Measurements from ENCODE around the gene FOXN3. TPM values are rescaled to one million over a fixed set of nuclear protein-coding genes. Genes with fewer than 3 reads are reported as not detected.

FOXN3 gene
- total RNA-seq, 2 experiments from 2014 or later = 124 to 127 TPM

DNA sequence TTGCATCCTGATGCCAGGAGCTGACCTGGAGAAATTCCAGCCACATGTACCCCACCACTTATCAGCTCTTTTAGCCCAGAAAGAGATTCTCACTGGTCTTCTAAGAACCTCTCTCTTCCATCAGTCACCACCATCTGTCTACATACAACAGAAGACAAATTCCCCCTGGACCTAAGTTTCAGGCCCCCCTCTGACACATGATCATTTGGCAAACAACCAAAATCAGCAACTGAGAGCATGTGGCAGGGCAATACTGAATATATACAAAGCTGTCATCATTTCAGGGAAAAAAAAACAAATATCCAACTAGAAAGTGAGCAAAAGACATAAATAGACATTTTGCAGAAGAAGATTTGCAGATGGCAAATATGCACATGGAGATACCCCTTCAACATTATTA lies 180.2 kb downstream of the FOXN3 start:
- Mint-ChIP-seq H3K27ac (no peak overlapping the region), H3K27me3 (no peaks in the 10 kb centered on the region), H3K4me3 (no peak overlapping the region), H3K9me3 (no peaks in the 10 kb centered on the region), H3K36me3 (ENCODE audit: low read depth) (peaks cover 24% of the 10 kb centered on the region), H3K4me1 (ENCODE audit: low read depth) (peaks cover 68% of the 10 kb centered on the region)
- Histone ChIP-seq H3K4me1 (ENCODE audit: insufficient read depth, low read length) (peaks cover 15% of the 10 kb centered on the region), H3K27ac (ENCODE audit: low read depth in 1 of 2, low read length in 2 of 2) (no peak overlapping the region), H3K27me3 (ENCODE audit: control insufficient read depth in 1 of 2, insufficient read depth in 2 of 2, low read length in 2 of 2) (no peaks in the 10 kb centered on the region), H3K9me3 (ENCODE audit: control insufficient read depth in 1 of 2, insufficient read depth in 1 of 2, low read length in 2 of 2) (peaks cover 0 to 9% of the 10 kb centered on the region in 2 experiments), H3K4me3 (ENCODE audit: low read length) (no peak overlapping the region), H3K36me3 (ENCODE audit: insufficient read depth, low read length) (no peaks in the 10 kb centered on the region)
- POLR2A ChIA-PET = no interaction called here
- intact Hi-C loops (cut with DNase I, micrococcal nuclease) = no loop called here
- TF ChIP-seq, protein P1, sequence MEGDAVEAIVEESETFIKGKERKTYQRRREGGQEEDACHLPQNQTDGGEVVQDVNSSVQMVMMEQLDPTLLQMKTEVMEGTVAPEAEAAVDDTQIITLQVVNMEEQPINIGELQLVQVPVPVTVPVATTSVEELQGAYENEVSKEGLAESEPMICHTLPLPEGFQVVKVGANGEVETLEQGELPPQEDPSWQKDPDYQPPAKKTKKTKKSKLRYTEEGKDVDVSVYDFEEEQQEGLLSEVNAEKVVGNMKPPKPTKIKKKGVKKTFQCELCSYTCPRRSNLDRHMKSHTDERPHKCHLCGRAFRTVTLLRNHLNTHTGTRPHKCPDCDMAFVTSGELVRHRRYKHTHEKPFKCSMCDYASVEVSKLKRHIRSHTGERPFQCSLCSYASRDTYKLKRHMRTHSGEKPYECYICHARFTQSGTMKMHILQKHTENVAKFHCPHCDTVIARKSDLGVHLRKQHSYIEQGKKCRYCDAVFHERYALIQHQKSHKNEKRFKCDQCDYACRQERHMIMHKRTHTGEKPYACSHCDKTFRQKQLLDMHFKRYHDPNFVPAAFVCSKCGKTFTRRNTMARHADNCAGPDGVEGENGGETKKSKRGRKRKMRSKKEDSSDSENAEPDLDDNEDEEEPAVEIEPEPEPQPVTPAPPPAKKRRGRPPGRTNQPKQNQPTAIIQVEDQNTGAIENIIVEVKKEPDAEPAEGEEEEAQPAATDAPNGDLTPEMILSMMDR (IDR thresholded peaks at IDR 0.05) = no peak
- CTCF ChIA-PET = no interaction called here
- DNase-seq (no peak), ATAC-seq (ENCODE audit: poor library complexity) (no peak)

DNA sequence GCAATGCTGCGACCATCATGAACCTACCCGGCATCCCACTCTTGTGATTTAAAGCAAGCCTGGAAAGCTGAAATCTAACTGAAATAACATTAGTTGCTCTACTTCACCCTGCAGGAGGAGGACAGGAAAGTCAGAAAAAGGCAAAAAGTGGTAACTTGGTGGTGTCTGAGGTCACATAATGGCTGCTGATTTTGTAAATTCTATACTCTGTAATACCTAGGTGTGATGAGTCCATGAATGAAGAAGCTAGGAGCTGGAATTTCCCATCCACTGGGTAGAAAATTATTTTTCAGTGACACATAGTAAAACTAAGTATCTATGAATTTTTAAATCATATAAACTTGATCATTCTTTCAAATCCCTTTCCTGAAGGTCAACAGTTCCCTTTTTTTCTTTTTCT lies 183.8 kb downstream of the FOXN3 start:
- no peak for ATAC-seq (ENCODE audit: poor library complexity)
- no peak for DNase-seq
- Histone ChIP-seq H3K27ac (ENCODE audit: low read depth in 1 of 2, low read length in 2 of 2) (no peak overlapping the region), H3K36me3 (ENCODE audit: insufficient read depth, low read length) (no peaks in the 10 kb centered on the region), H3K4me3 (ENCODE audit: low read length) (no peak overlapping the region), H3K9me3 (ENCODE audit: control insufficient read depth in 1 of 2, insufficient read depth in 1 of 2, low read length in 2 of 2) (peaks cover 0 to 9% of the 10 kb centered on the region in 2 experiments), H3K27me3 (ENCODE audit: control insufficient read depth in 1 of 2, insufficient read depth in 2 of 2, low read length in 2 of 2) (no peaks in the 10 kb centered on the region), H3K4me1 (ENCODE audit: insufficient read depth, low read length) (peaks cover 8% of the 10 kb centered on the region)
- Mint-ChIP-seq H3K9me3 (no peaks in the 10 kb centered on the region), H3K27ac (peak overlapping the region; percentile 47), H3K4me1 (ENCODE audit: low read depth) (peaks cover 65% of the 10 kb centered on the region), H3K36me3 (ENCODE audit: low read depth) (peaks cover 18% of the 10 kb centered on the region), H3K4me3 (no peak overlapping the region), H3K27me3 (no peaks in the 10 kb centered on the region)
- ChIA-PET CTCF (no interaction called here), POLR2A (no interaction called here)
- intact Hi-C loops (cut with DNase I, micrococcal nuclease) = no loop called here
- TF ChIP-seq, protein P1 (IDR thresholded peaks at IDR 0.05) = no peak

DNA sequence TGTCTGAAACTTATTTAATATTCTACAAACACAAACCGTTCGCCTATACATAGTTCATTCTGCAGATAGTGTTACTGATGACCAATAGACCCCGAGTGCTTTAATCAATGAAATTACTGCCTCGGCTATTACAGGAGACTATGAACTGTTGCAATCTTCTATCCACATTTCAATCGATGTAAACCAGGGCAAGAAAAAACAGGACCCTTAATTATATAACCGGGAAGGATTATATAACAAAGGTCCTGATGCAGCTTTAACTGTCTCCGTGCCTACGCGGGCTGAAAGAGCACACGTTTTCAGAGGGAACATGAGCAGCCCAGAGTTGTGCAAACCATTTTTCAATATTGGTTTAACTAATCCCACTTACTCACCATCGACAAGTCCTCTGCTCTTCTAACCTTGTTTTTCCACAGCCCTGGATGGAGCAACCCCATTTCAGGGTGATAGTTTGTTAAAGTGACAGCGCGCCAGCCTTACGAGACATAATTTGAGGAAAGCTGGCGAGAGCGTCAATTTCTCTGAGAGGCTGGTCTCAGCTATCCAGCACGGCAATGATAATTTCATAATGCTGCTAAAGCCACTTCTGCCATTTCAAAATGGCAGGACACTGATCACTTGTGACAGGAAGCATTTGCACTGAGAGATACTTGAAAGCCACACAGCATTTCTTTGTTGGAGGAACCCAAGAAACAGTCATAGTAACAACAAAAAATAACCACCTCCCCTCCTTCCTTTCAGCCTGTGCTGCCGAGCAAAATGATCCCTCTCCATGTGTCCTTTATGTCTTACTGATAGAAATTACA lies 184.6 kb downstream of the FOXN3 start:
- Histone ChIP-seq H3K4me3 (ENCODE audit: low read length) (no peak overlapping the region), H3K27me3 (ENCODE audit: control insufficient read depth in 1 of 2, insufficient read depth in 2 of 2, low read length in 2 of 2) (no peaks in the 10 kb centered on the region), H3K9me3 (ENCODE audit: control insufficient read depth in 1 of 2, insufficient read depth in 1 of 2, low read length in 2 of 2) (peaks cover 0 to 9% of the 10 kb centered on the region in 2 experiments), H3K36me3 (ENCODE audit: insufficient read depth, low read length) (no peaks in the 10 kb centered on the region), H3K4me1 (ENCODE audit: insufficient read depth, low read length) (peaks cover 8% of the 10 kb centered on the region), H3K27ac (ENCODE audit: low read depth in 1 of 2, low read length in 2 of 2) (no peak overlapping the region)
- ATAC-seq (ENCODE audit: poor library complexity) = no peak
- Mint-ChIP-seq H3K27me3 (no peaks in the 10 kb centered on the region), H3K4me3 (no peak overlapping the region), H3K36me3 (ENCODE audit: low read depth) (peaks cover 13% of the 10 kb centered on the region), H3K27ac (peak overlapping the region; percentile 47), H3K9me3 (no peaks in the 10 kb centered on the region), H3K4me1 (ENCODE audit: low read depth) (peaks cover 67% of the 10 kb centered on the region)
- TF ChIP-seq, protein P1 (IDR thresholded peaks at IDR 0.05) = no peak
- ChIA-PET POLR2A (no interaction called here), CTCF (no interaction called here)
- no peak for DNase-seq
- intact Hi-C loops (cut with DNase I, micrococcal nuclease) = no loop called here
